ENCODE data around the gene RNF207. TPM values are rescaled to one million over a fixed set of nuclear protein-coding genes. Genes with fewer than 3 reads are reported as not detected.

Gene RNF207
- total RNA-seq, 1 donor from 2014 or later = 19.4 TPM

DNA sequence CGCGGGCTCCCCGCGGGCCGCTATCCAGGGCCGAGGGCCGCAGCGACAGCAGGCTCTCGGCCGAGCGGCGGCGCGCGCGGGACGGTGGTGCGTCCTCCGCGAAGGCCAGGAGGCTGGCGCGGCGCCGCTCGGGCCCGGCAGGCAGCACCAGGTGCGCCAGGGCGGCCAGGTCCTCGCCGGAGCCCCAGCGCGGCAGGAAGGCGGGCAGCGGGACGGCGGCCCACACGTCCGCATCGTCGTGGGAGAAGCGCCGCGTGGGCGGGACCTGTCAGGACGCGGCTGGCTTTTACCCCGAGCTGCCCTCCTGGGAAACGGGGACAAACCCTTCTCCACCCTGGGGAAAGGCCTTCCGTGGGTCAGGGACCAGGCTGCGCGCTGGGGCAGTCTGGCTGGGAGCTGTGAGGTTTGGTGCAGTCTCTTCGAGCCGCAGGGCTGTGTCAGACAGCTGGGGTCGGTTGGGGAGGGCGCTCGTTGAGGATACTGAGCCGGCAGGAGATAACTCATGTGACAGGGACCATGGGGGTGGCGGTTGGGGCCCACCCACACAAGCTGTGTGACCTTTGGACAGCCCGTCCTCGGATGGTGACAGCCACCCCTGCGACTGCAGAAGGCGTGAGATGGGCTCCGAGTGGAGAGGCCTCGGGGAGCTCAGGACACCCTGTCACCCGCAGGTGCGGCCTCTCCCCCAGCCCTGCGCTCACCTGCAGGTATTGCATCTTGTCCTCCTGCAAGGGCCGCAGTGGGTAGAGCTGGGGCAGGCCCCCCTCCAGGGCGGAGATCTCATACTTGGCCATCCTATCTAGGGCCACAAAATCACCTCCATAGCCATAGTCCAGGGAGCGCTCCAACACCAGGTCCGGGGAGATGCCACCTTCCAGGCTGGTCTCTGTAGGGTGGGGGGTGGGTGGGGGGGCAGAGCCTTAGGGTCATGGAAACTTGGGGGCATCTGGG, 44.1 kb downstream of the RNF207 start:
- DNase-seq (ENCODE audit: extremely low spot score in 2 of 2) = no peak
- TF ChIP-seq POLR2AphosphoS5 (IDR thresholded peaks at IDR 0.05; ENCODE audit: insufficient read depth in 1 of 2, low read depth in 1 of 2) (no peak), CTCF (IDR thresholded peaks at IDR 0.05) (no peak), POLR2A (IDR thresholded peaks at IDR 0.05) (no peak)
- H3K36me3 ChIP-seq = peaks cover 0 to 12% of the 10 kb centered on the region in 2 donors
- H3K27ac ChIP-seq = no peak overlapping the region
- intact Hi-C loops (cut with DNase I) = loop anchor here (5.0 to 10.0 kb wide), 3 partner anchors 97 to 185 kb away; no protein-coding TSS in a partner anchor
- H3K4me3 ChIP-seq = peak overlapping the region in 1 of 2 donors; percentile 39
- no peaks in the 10 kb centered on the region for H3K27me3 ChIP-seq
- peaks cover 22% of the 10 kb centered on the region for H3K4me1 ChIP-seq
- H3K9me3 ChIP-seq = no peaks in the 10 kb centered on the region

DNA sequence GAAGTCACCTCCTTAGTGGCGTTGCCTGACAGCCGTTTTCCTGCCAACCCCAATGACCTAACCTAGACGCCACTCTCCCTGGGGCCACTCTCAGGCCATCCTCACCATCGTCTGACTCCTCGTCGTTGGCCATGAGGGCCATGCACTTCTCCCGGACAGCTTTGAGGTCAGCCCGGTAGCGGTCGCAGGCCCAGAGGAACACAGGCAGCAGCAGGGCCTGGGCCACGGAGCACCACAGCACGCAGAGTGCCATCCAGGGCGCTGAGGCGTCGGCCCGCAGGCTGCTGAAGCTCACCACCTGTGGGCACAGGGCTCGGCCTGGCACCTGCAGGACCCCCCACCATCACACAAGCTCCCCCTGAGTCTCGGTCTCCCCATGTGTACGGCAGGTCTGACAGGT, 45.3 kb downstream of the RNF207 start:
- H3K27ac ChIP-seq = no peak overlapping the region
- TF ChIP-seq POLR2A (IDR thresholded peaks at IDR 0.05) (no peak), POLR2AphosphoS5 (IDR thresholded peaks at IDR 0.05; ENCODE audit: insufficient read depth in 1 of 2, low read depth in 1 of 2) (no peak), CTCF (IDR thresholded peaks at IDR 0.05) (no peak)
- no peak overlapping the region for H3K4me3 ChIP-seq
- no peaks in the 10 kb centered on the region for H3K27me3 ChIP-seq
- intact Hi-C loops (cut with DNase I) = no loop called here
- peaks cover 0 to 12% of the 10 kb centered on the region in 2 donors for H3K36me3 ChIP-seq
- no peaks in the 10 kb centered on the region for H3K9me3 ChIP-seq
- H3K4me1 ChIP-seq = peaks cover 9% of the 10 kb centered on the region
- DNase-seq (ENCODE audit: extremely low spot score in 2 of 2) = no peak

DNA sequence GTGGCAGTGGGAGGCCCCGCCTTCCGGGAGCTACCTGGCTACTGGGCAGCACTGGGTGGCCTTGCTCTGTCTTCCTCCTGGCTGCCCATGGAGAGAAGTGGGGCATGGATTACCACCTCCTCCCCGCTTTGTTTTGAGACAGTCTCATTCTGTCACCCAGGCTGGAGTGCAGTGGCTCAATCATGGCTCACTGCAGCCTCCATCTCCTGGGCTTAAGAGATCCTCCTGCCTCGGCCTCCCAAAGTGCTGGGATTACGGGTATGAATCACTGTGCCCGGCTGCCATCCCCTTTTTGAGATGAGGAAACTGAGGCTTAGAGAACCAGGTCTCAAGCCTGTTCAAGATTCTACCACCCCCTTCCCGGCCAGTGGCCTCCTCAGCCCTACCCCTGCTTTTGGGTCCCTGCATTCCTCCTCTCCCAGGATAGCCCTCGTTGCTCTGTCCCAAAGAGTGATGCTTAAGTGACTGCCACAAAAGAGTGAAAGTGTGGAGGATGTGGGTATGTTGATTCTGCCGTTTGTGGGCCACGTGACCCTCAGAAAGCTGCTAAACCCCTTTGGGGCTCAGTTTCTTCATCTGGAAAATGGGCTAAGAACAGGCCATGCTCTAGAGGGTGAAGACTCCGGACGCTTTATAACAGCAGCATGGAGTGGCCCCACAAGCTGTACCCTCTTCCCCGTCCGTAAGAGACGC, 45.9 kb downstream of the RNF207 start:
- peaks cover 3% of the 10 kb centered on the region for H3K4me1 ChIP-seq
- no peak overlapping the region for H3K27ac ChIP-seq
- H3K9me3 ChIP-seq = no peaks in the 10 kb centered on the region
- no peak overlapping the region for H3K4me3 ChIP-seq
- no peaks in the 10 kb centered on the region for H3K27me3 ChIP-seq
- intact Hi-C loops (cut with DNase I) = no loop called here
- no peak for DNase-seq (ENCODE audit: extremely low spot score in 2 of 2)
- peaks cover 0 to 12% of the 10 kb centered on the region in 2 donors for H3K36me3 ChIP-seq
- TF ChIP-seq CTCF (IDR thresholded peaks at IDR 0.05) (no peak), POLR2AphosphoS5 (IDR thresholded peaks at IDR 0.05; ENCODE audit: insufficient read depth in 1 of 2, low read depth in 1 of 2) (no peak), POLR2A (IDR thresholded peaks at IDR 0.05) (no peak)

GRCh38 chr1:6252374-6252710, 46.4 kb downstream of the RNF207 start:
- no peaks in the 10 kb centered on the region for H3K27me3 ChIP-seq
- intact Hi-C loops (cut with DNase I) = no loop called here
- no peak for DNase-seq (ENCODE audit: extremely low spot score in 2 of 2)
- H3K36me3 ChIP-seq = peaks cover 0 to 12% of the 10 kb centered on the region in 2 donors
- H3K9me3 ChIP-seq = no peaks in the 10 kb centered on the region
- H3K4me1 ChIP-seq = no peaks in the 10 kb centered on the region
- TF ChIP-seq CTCF (IDR thresholded peaks at IDR 0.05) (no peak), POLR2A (IDR thresholded peaks at IDR 0.05) (no peak), POLR2AphosphoS5 (IDR thresholded peaks at IDR 0.05; ENCODE audit: insufficient read depth in 1 of 2, low read depth in 1 of 2) (no peak)
- H3K4me3 ChIP-seq = no peak overlapping the region
- no peak overlapping the region for H3K27ac ChIP-seq
